Esophagus muscularis mucosa (tissue), 4 donors: ENCODE measurements around the gene BAD.

Experiments
- CTCF ChIP-seq, 3 experiments: fragments of 200-600 bp in 2 of 3; fragments of 450-650 bp in 1 of 3; sonication (generic) in 2 of 3; IDR thresholded peaks; one replicate each; pipeline ENCODE4 v1.5.1; 2017 to 2019; ENCODE audit warnings: antibody characterized with exemption in 3 of 3, mild to moderate bottlenecking in 2 of 3, moderate library complexity in 1 of 3
- EP300 ChIP-seq: sonication (generic); formaldehyde crosslinking; IDR thresholded peaks from one replicate; pipeline ENCODE4 v1.6.1; 2017; ENCODE audit warnings: antibody characterized with exemption
- POLR2A ChIP-seq: fragments of 450-650 bp; IDR thresholded peaks from one replicate; pipeline ENCODE4 v1.6.1; 2017; ENCODE audit warnings: antibody characterized with exemption, moderate library complexity, mild to moderate bottlenecking, low read depth
- POLR2AphosphoS5 ChIP-seq, 2 donors: sonication (generic); formaldehyde crosslinking; IDR thresholded peaks; one replicate each; pipeline ENCODE4 v1.6.1; 2017; ENCODE audit warnings: antibody characterized with exemption in 2 of 2

DNA sequence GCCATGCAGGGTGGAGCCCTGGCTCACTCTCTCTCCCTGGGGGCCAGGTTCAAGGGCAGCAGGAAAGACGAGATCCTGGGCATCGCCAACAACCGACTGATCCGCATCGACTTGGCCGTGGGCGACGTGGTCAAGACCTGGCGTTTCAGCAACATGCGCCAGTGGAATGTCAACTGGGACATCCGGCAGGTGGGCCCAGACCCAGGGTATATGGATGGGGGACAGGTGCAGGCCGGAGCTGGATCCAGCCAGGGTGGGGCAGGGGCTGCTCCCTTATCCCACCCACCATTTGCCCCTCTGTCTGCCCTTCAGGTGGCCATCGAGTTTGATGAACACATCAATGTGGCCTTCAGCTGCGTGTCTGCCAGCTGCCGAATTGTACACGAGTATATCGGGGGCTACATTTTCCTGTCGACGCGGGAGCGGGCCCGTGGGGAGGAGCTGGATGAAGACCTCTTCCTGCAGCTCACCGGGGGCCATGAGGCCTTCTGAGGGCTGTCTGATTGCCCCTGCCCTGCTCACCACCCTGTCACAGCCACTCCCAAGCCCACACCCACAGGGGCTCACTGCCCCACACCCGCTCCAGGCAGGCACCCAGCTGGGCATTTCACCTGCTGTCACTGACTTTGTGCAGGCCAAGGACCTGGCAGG, 61.3 kb downstream of the BAD start:
- TF ChIP-seq EP300 = no peak
- TF ChIP-seq CTCF (IDR thresholded peaks at IDR 0.05) = no peak
- TF ChIP-seq POLR2AphosphoS5 (IDR thresholded peaks at IDR 0.05) = no peak
- no peak for TF ChIP-seq POLR2A
